HFFc6 (cell line): ENCODE measurements around the gene ORAI2. TPM values are rescaled to one million over a fixed set of nuclear protein-coding genes. Genes with fewer than 3 reads are reported as not detected.

ENCODE experiments used
- DNase-seq: peaks from one replicate; pipeline ENCODE4 v3.0.0-alpha.2; 2018
- H3K27ac Mint-ChIP-seq: 2 replicates; pipeline ENCODE4 v1.8.0; 2020; ENCODE audit warnings: mild to moderate bottlenecking, mixed read lengths
- H3K27me3 Mint-ChIP-seq: 2 replicates; pipeline ENCODE4 v1.8.0; 2021; ENCODE audit warnings: mild to moderate bottlenecking, moderate library complexity, mixed read lengths; ENCODE audit not compliant: insufficient read depth
- H3K36me3 Mint-ChIP-seq: 2 replicates; pipeline ENCODE4 v1.8.0; 2021; ENCODE audit warnings: low read depth, mixed read lengths
- H3K4me1 Mint-ChIP-seq: 2 replicates; pipeline ENCODE4 v1.8.0; 2020; ENCODE audit warnings: low read depth, mixed read lengths
- H3K4me3 Mint-ChIP-seq: 2 replicates; pipeline ENCODE4 v1.8.0; 2020; ENCODE audit warnings: mild to moderate bottlenecking, moderate library complexity, mixed read lengths
- H3K9me3 Mint-ChIP-seq: 2 replicates; pipeline ENCODE4 v1.8.0; 2020; ENCODE audit warnings: mild to moderate bottlenecking, mixed read lengths
- total RNA-seq, 6 experiments: library from RNA; stranded (reverse); fragmentation: NEBNext Ultra II Directional; extraction: Animal tissue kit (Norgen Biotek cat#: 25700); gene quantifications; 2 replicates in 1 of 6; 3 replicates in 5 of 6; pipeline ENCODE4 v1.2.3, GENCODE V29; 2021
- TF ChIP-seq, protein P1 (sequence below): fragments of 200-600 bp; sonication (generic); IDR thresholded peaks from 2 replicates; pipeline ENCODE4 v1.5.0; 2021; ENCODE audit warnings: antibody characterized with exemption, mild to moderate bottlenecking

Gene ORAI2
- total RNA-seq, 6 experiments from 2014 or later, result 49.4 to 72.5 (median 54.9) TPM

DNA sequence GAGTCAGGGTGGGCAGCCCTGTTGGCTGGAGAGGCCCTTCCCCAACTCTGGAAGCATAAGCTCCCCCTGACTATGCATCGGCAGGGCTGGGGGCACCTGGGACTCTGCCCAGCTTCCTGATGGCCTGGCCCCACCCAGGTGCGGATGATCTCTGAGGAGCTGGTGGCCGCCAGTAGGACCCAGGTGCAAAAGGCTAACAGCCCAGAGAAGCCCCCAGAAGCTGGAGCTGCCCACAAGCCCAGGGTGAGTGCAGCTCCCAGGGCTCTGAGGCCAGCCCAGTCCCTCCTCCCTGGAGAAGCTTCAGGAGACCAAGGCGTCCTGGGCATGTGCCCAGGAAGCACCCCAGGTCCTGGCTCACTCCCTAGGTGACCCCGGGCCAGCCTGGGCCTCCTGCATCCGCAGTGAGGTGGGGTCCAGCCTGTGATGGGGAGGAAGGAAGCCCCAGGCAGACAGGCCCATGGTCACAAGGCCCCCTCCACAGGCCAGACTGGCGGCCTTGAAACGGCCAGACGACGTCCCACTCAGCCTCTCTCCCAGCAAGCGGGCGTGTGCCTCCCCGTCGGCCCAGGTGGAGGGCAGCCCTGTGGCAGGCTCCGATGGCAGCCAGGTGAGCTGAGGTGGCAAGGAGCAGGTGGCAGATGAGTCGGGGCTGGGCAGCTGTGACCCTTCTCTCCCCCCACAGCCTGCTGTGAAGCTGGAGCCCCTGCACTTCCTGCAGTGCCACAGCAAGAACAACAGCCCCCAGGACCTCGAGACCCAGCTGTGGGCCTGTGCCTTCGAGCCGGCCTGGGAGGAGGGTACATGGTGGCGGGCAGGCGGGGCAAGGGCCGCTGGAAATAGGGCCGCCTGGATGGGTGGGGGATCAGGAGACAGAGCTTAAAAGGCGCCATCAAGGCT is 34.5 kb downstream of the ORAI2 start:
- Mint-ChIP-seq H3K4me3 (no peak overlapping the region), H3K9me3 (no peaks in the 10 kb centered on the region)
- no peak for DNase-seq

DNA sequence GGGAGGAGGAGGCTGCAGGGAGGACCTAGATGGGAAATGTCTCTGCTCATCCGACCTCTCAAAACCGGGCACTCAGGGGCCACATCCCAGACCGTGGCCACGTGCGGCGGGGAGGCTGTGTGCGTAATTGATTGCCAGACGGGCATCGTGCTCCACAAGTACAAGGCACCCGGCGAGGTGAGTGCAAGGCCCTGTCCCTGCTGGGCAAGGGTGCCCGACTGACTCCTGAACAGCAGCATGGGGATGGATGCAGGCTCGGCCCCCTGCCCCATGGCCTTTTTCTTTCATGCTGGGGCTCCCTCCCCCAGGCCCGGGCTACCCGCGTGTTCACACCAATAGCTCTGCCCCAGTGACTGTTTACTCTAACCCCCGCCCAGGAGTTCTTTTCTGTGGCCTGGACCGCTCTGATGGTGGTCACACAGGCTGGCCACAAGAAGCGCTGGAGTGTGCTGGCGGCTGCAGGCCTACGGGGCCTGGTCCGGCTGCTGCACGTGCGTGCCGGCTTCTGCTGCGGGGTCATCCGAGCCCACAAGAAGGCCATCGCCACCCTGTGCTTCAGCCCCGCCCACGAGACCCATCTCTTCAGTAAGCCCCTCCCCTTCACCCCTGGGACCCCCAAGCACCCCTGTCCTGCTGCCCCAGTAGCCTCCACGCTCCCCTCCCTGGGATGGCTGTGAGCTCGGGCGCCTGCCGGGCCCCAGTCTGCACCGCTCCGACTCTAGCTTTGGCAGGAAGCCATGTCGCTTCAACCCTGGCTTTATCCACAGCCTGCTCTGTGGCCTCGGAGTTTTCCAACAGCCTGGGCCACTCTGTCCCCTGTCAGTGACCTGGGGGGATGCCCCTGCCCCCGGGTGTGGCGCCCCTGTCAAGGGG is 35.3 kb downstream of the ORAI2 start:
- Mint-ChIP-seq H3K36me3 (peaks cover 11% of the 10 kb centered on the region; the same call in 1 of the 2 replicates), H3K9me3 (no peaks in the 10 kb centered on the region), H3K4me1 (peaks cover 25% of the 10 kb centered on the region), H3K4me3 (no peak overlapping the region), H3K27me3 (peaks cover 9% of the 10 kb centered on the region), H3K27ac (no peak overlapping the region)
- no peak for DNase-seq
- TF ChIP-seq, protein P1, sequence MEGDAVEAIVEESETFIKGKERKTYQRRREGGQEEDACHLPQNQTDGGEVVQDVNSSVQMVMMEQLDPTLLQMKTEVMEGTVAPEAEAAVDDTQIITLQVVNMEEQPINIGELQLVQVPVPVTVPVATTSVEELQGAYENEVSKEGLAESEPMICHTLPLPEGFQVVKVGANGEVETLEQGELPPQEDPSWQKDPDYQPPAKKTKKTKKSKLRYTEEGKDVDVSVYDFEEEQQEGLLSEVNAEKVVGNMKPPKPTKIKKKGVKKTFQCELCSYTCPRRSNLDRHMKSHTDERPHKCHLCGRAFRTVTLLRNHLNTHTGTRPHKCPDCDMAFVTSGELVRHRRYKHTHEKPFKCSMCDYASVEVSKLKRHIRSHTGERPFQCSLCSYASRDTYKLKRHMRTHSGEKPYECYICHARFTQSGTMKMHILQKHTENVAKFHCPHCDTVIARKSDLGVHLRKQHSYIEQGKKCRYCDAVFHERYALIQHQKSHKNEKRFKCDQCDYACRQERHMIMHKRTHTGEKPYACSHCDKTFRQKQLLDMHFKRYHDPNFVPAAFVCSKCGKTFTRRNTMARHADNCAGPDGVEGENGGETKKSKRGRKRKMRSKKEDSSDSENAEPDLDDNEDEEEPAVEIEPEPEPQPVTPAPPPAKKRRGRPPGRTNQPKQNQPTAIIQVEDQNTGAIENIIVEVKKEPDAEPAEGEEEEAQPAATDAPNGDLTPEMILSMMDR, result no peak

More for the DNA sequence above, 34.5 kb downstream of the ORAI2 start:
- TF ChIP-seq, protein P1, result no peak
- Mint-ChIP-seq H3K27ac (no peak overlapping the region), H3K4me1 (peaks cover 29% of the 10 kb centered on the region), H3K27me3 (peaks cover 9% of the 10 kb centered on the region), H3K36me3 (peaks cover 13% of the 10 kb centered on the region; the same call in 1 of the 2 replicates)

- H3K36me3 Mint-ChIP-seq, result peaks cover 5% of the 10 kb centered on the region; the same call in 1 of the 2 replicates
- DNase-seq, result no peak
- TF ChIP-seq, protein P1, result no peak
Measured at GRCh38 chr7:102469351-102469971, 36.1 kb downstream of the ORAI2 start.

DNA sequence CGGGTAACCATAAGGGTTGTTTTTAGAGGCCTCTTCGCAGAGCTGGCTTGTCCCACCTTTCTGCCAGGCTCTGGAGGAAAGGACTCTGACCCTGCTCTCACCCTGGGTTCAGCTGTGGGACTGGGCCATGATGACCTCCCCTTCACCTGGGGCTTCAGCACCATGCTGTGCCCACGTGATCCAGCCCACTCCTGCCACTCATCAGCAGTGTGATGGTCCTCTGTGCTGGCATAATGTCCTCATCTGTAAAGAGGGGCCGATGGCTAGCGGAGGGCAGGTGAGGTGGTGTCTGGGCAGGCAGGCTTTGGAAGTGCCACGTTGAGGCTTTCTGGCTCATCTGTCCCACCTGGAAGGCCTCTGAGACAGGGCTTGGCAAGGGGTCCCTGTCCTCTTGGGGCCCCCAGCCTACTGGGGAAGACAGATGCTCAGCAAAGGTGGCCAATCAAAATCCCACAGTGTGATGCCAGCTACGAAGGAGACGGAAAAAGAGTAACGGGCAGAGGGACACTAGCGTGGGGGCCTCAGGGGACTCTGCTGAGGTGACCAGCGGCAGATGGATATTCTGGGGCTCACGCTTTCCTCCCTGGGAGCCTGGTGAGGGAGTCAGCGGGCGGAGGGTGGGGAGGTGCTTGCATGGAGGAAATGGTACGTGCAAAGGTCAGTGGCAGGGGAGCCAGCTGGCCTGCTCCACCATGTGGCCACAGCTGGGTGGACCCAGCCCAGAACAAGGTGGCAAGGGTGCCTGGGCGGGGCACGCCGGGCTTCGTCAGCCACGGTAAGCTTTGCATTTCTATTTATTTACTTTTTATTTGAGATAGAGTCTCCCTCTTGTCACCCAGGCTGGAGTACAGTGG is 36.8 kb downstream of the ORAI2 start:
- H3K9me3 Mint-ChIP-seq, result no peaks in the 10 kb centered on the region
- H3K27me3 Mint-ChIP-seq, result peaks cover 5% of the 10 kb centered on the region
- peaks cover 19% of the 10 kb centered on the region for H3K4me1 Mint-ChIP-seq
- no peak for DNase-seq
- H3K4me3 Mint-ChIP-seq, result no peak overlapping the region
- peaks cover 5% of the 10 kb centered on the region; the same call in 1 of the 2 replicates for H3K36me3 Mint-ChIP-seq
- TF ChIP-seq, protein P1, result no peak
- H3K27ac Mint-ChIP-seq, result no peak overlapping the region

More at GRCh38 chr7:102469351-102469971, 36.1 kb downstream of the ORAI2 start:
- Mint-ChIP-seq H3K27ac (no peak overlapping the region), H3K4me3 (no peak overlapping the region), H3K4me1 (peaks cover 19% of the 10 kb centered on the region), H3K9me3 (no peaks in the 10 kb centered on the region), H3K27me3 (peaks cover 5% of the 10 kb centered on the region)
